Measurements from ENCODE around the gene KCNJ9. TPM values are rescaled to one million over a fixed set of nuclear protein-coding genes. Genes with fewer than 3 reads are reported as not detected.

Gene KCNJ9
- total RNA-seq, 1 experiment from 2014 or later = not detected

DNA sequence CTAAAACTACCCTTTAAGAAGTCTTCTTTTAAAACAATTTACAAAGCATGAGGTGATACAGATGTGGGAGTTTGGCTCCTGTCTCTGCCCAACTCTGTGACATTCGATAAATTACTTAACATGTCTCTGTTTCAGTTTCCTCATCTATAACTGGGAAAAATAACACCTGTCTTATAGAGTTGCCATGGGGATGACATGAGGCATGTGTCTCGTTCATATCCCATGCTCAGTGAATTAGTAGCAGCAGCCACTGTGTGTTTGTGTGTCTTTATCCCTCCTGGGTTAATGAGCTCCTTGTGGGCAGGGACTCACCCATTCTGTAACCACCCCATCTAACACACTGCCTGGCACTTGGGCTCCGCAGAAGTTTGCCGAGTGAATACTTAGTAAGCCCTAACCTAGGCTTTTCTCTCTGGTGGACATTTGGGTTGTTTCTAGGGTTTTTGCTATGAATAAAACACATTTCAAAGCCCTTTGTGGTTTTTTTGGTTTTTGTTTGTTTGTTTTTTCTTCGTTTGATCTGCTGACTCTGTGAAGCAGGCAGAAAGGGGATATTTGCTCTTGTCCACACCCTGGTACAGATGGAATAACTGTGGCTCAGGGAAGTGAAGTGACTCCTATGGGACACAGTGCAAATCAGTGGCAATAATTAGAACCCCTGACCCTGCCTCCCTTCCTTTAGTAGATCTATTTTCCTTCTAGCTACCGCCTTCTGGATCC, 797 bp upstream of the KCNJ9 start:
- Histone ChIP-seq H3K4me2 (no peak overlapping the region), H3K27me3 (ENCODE audit: insufficient read depth, low read depth) (peaks cover 38% of the 10 kb centered on the region), H3K27ac (no peak overlapping the region), H3K36me3 (ENCODE audit: low read depth) (no peaks in the 10 kb centered on the region), H2AFZ (no peak overlapping the region), H3K4me1 (replicated peaks; ENCODE audit: insufficient read depth) (no peaks in the 10 kb centered on the region), H4K20me1 (ENCODE audit: insufficient read depth) (no peaks in the 10 kb centered on the region), H3F3A (ENCODE audit: insufficient read depth, low read depth) (no peaks in the 10 kb centered on the region), H3K79me2 (ENCODE audit: low read depth) (no peaks in the 10 kb centered on the region), H3K4me3 (no peak overlapping the region), H3K9me2 (ENCODE audit: insufficient read depth) (no peaks in the 10 kb centered on the region), H3K9me3 (ENCODE audit: insufficient read depth, low read depth) (no peaks in the 10 kb centered on the region)
- CTCF ChIA-PET = interaction anchor here (0.7 to 1.9 kb wide), 3 partner anchors 31 to 140 kb away, joined by 3 to 4 read pairs (median 3); no protein-coding TSS in a partner anchor
- POLR2A ChIA-PET (ENCODE audit: unreplicated experiment) = no interaction called here
- no peak for DNase-seq
- intact Hi-C loops (cut with micrococcal nuclease; ENCODE audit: unreplicated experiment) = loop anchor here (10.0 kb wide), 1 partner anchor 524 kb away; no protein-coding TSS in a partner anchor
- no peak for TF ChIP-seq CTCF (conservative IDR thresholded peaks at IDR 0.05)
- no peak for TF ChIP-seq EZH2 (IDR thresholded peaks at IDR 0.05; ENCODE audit: low read depth)
- BruUV-seq (replicated peaks) = no TSS peak

- CTCF ChIA-PET = interaction anchor here (1.9 kb wide), 1 partner anchor 75 kb away, joined by 4 read pairs; no protein-coding TSS in a partner anchor
- H3K27ac ChIP-seq = no peak overlapping the region
- H3K4me2 ChIP-seq = no peak overlapping the region
- H2AFZ ChIP-seq = no peak overlapping the region
- no peak overlapping the region for H3K4me3 ChIP-seq
- no peaks in the 10 kb centered on the region for H3K4me1 ChIP-seq (replicated peaks; ENCODE audit: insufficient read depth)
- no peak for TF ChIP-seq CTCF (conservative IDR thresholded peaks at IDR 0.05)
- TF ChIP-seq EZH2 (IDR thresholded peaks at IDR 0.05; ENCODE audit: low read depth) = no peak
- BruUV-seq (replicated peaks) = no TSS peak
- H3F3A ChIP-seq (ENCODE audit: insufficient read depth, low read depth) = no peaks in the 10 kb centered on the region
- POLR2A ChIA-PET (ENCODE audit: unreplicated experiment) = interaction anchor here (0.6 kb wide), 1 partner anchor 939 kb away, joined by 4 read pairs; no protein-coding TSS in a partner anchor
- H3K9me3 ChIP-seq (ENCODE audit: insufficient read depth, low read depth) = no peaks in the 10 kb centered on the region
- H3K36me3 ChIP-seq (ENCODE audit: low read depth) = no peaks in the 10 kb centered on the region
- DNase-seq = no peak
- intact Hi-C loops (cut with micrococcal nuclease; ENCODE audit: unreplicated experiment) = loop anchor here (10.0 kb wide), 1 partner anchor 522 kb away; no protein-coding TSS in a partner anchor
- H3K27me3 ChIP-seq (ENCODE audit: insufficient read depth, low read depth) = peaks cover 32% of the 10 kb centered on the region
- H3K9me2 ChIP-seq (ENCODE audit: insufficient read depth) = no peaks in the 10 kb centered on the region
- H4K20me1 ChIP-seq (ENCODE audit: insufficient read depth) = no peaks in the 10 kb centered on the region
- no peaks in the 10 kb centered on the region for H3K79me2 ChIP-seq (ENCODE audit: low read depth)
Measured at GRCh38 chr1:160082487-160082886, 1.1 kb downstream of the KCNJ9 start.

GRCh38 chr1:160082926-160083325, 1.6 kb downstream of the KCNJ9 start:
- no peak overlapping the region for H3K4me2 ChIP-seq
- TF ChIP-seq EZH2 (IDR thresholded peaks at IDR 0.05; ENCODE audit: low read depth) = no peak
- TF ChIP-seq CTCF (conservative IDR thresholded peaks at IDR 0.05) = no peak
- no peaks in the 10 kb centered on the region for H3K9me2 ChIP-seq (ENCODE audit: insufficient read depth)
- no peaks in the 10 kb centered on the region for H3K79me2 ChIP-seq (ENCODE audit: low read depth)
- H3K4me3 ChIP-seq = no peak overlapping the region
- BruUV-seq (replicated peaks) = no TSS peak
- ChIA-PET POLR2A (ENCODE audit: unreplicated experiment) (interaction anchor here (0.6 kb wide), 1 partner anchor 939 kb away, joined by 4 read pairs; no protein-coding TSS in a partner anchor), CTCF (interaction anchor here (1.9 kb wide), 1 partner anchor 75 kb away, joined by 4 read pairs; no protein-coding TSS in a partner anchor)
- H3K9me3 ChIP-seq (ENCODE audit: insufficient read depth, low read depth) = no peaks in the 10 kb centered on the region
- H3K27me3 ChIP-seq (ENCODE audit: insufficient read depth, low read depth) = peaks cover 32% of the 10 kb centered on the region
- H4K20me1 ChIP-seq (ENCODE audit: insufficient read depth) = no peaks in the 10 kb centered on the region
- H3K4me1 ChIP-seq (replicated peaks; ENCODE audit: insufficient read depth) = no peaks in the 10 kb centered on the region
- H3K27ac ChIP-seq = no peak overlapping the region
- H3F3A ChIP-seq (ENCODE audit: insufficient read depth, low read depth) = no peaks in the 10 kb centered on the region
- intact Hi-C loops (cut with micrococcal nuclease; ENCODE audit: unreplicated experiment) = loop anchor here (10.0 kb wide), 1 partner anchor 522 kb away; no protein-coding TSS in a partner anchor
- DNase-seq = no peak
- no peaks in the 10 kb centered on the region for H3K36me3 ChIP-seq (ENCODE audit: low read depth)
- H2AFZ ChIP-seq = no peak overlapping the region

All from PC-9 (cell line).